Loucy (cell line): Measurements from ENCODE around the gene NCK1.

ENCODE experiments used
- H2AFZ ChIP-seq: fragments of 200-600 bp; sonication (generic); 2 replicates; pipeline ENCODE4 v1.6.0; 2016; ENCODE audit warnings: antibody characterized with exemption, mild to moderate bottlenecking, low read length, moderate library complexity
- H3F3A ChIP-seq: fragments of 200-600 bp; 2 replicates; pipeline ENCODE4 v1.6.0; 2016; ENCODE audit warnings: antibody characterized with exemption, low read depth, mild to moderate bottlenecking
- H3K27me3 ChIP-seq: fragments of 200-600 bp; sonication (generic); 2 replicates; pipeline ENCODE4 v1.6.1; 2014; ENCODE audit warnings: low read length, mild to moderate bottlenecking; ENCODE audit not compliant: insufficient read depth, poor library complexity, severe bottlenecking
- H3K36me3 ChIP-seq: fragments of 200-600 bp; sonication (generic); 2 replicates; pipeline ENCODE4 v1.6.1; 2016; ENCODE audit warnings: low read length; ENCODE audit not compliant: insufficient read depth
- H3K4me1 ChIP-seq: fragments of 200-600 bp; sonication (generic); 2 replicates; pipeline ENCODE4 v1.5.1; 2014; ENCODE audit warnings: low read length, mild to moderate bottlenecking; ENCODE audit not compliant: insufficient read depth, poor library complexity, severe bottlenecking
- H3K4me2 ChIP-seq: fragments of 200-600 bp; sonication (generic); 2 replicates; pipeline ENCODE4 v1.6.0; 2014; ENCODE audit warnings: antibody characterized with exemption, low read length, low read depth, mild to moderate bottlenecking; ENCODE audit not compliant: poor library complexity, severe bottlenecking
- H3K4me3 ChIP-seq: fragments of 200-600 bp; sonication (generic); 2 replicates; pipeline ENCODE4 v1.5.1; 2014; ENCODE audit warnings: low read length, mild to moderate bottlenecking, mixed read lengths; ENCODE audit not compliant: poor library complexity, severe bottlenecking
- H3K79me2 ChIP-seq: fragments of 200-600 bp; sonication (generic); 2 replicates; pipeline ENCODE4 v1.6.1; 2014; ENCODE audit warnings: low read length; ENCODE audit not compliant: insufficient read depth
- H3K9ac ChIP-seq: fragments of 200-600 bp; sonication (generic); 2 replicates; pipeline ENCODE4 v1.6.0; 2014; ENCODE audit warnings: mild to moderate bottlenecking, low read depth, low read length, moderate library complexity; ENCODE audit not compliant: poor library complexity, severe bottlenecking
- H3K9me2 ChIP-seq: fragments of 200-600 bp; sonication (generic); replicated peaks from 2 replicates; pipeline ENCODE4 v1.6.1; 2016; ENCODE audit warnings: low read depth, low read length, mixed read lengths
- H3K9me3 ChIP-seq: fragments of 200-600 bp; sonication (generic); 2 replicates; pipeline ENCODE4 v1.6.1; 2014; ENCODE audit warnings: mild to moderate bottlenecking, antibody characterized with exemption, low read length, low read depth; ENCODE audit not compliant: insufficient read depth
- H4K20me1 ChIP-seq: fragments of 200-600 bp; sonication (generic); 2 replicates; pipeline ENCODE4 v1.6.0; 2014; ENCODE audit warnings: antibody characterized with exemption, low read length, mild to moderate bottlenecking; ENCODE audit not compliant: insufficient read depth, poor library complexity, severe bottlenecking
- EZH2phosphoT487 ChIP-seq: fragments of 200-600 bp; IDR thresholded peaks from 2 replicates; pipeline ENCODE4 v1.6.1; 2018; ENCODE audit warnings: antibody characterized with exemption, mild to moderate bottlenecking, moderate library complexity, borderline replicate concordance
- TF ChIP-seq, protein P1 (sequence below): fragments of 200-600 bp; sonication (generic); conservative IDR thresholded peaks from 2 replicates; pipeline ENCODE4 v1.5.1; 2014; ENCODE audit warnings: mild to moderate bottlenecking, antibody characterized with exemption, low read length

The NCK1 gene

DNA sequence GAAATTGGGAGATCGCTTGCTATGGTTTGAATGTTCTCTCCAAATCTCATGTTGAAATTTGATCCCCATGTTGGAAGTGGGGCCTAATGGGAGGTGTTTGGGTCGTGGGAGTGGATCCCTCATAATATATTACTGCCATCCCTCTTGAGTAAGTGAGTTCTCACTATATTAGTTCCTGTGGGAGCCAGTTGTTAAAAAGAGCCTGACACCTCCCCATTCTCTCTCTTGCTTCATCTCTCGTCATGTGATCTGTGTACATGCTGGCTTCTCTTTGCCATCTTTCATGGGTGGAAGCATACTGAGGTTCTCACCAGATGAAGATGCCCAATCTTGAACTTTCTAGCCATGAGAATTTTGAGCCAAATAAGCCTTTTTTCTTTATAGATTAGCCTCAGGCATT lies 52.7 kb downstream of the NCK1 start:
- H3K9ac ChIP-seq = no peak overlapping the region
- H3K9me3 ChIP-seq = no peaks in the 10 kb centered on the region
- H2AFZ ChIP-seq = no peak overlapping the region
- H3K79me2 ChIP-seq = peaks cover 100% of the 10 kb centered on the region
- no peak overlapping the region for H3K4me3 ChIP-seq
- H3K9me2 ChIP-seq = no peaks in the 10 kb centered on the region
- H3K27me3 ChIP-seq = no peaks in the 10 kb centered on the region
- peaks cover 46% of the 10 kb centered on the region for H4K20me1 ChIP-seq
- peaks cover 88% of the 10 kb centered on the region for H3K4me1 ChIP-seq
- TF ChIP-seq EZH2phosphoT487 = no peak
- TF ChIP-seq, protein P1, sequence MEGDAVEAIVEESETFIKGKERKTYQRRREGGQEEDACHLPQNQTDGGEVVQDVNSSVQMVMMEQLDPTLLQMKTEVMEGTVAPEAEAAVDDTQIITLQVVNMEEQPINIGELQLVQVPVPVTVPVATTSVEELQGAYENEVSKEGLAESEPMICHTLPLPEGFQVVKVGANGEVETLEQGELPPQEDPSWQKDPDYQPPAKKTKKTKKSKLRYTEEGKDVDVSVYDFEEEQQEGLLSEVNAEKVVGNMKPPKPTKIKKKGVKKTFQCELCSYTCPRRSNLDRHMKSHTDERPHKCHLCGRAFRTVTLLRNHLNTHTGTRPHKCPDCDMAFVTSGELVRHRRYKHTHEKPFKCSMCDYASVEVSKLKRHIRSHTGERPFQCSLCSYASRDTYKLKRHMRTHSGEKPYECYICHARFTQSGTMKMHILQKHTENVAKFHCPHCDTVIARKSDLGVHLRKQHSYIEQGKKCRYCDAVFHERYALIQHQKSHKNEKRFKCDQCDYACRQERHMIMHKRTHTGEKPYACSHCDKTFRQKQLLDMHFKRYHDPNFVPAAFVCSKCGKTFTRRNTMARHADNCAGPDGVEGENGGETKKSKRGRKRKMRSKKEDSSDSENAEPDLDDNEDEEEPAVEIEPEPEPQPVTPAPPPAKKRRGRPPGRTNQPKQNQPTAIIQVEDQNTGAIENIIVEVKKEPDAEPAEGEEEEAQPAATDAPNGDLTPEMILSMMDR = no peak
- H3F3A ChIP-seq = no peaks in the 10 kb centered on the region
- no peaks in the 10 kb centered on the region; the same call in 1 of the 2 replicates for H3K36me3 ChIP-seq
- peak overlapping the region; percentile 7 for H3K4me2 ChIP-seq

DNA sequence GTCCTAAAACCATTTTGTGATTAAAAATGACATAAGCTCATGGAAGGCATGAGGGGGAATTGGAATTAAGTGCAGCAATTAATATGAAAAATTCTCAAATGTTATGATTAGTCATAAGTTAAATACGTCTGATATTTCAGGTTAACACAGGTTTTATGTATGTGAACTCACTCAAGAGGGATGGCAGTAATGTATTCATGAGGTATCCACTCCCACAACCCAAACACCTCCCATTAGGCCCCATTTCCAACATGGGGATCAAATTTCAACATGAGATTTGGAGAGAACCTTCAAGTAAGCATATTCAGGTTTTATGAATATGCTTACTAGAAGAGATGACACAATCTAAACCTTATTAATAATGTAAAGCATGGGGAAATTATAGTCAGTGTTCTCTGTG lies 54.2 kb downstream of the NCK1 start:
- Histone ChIP-seq H2AFZ (no peak overlapping the region), H4K20me1 (peaks cover 41% of the 10 kb centered on the region), H3K4me1 (peaks cover 89% of the 10 kb centered on the region), H3K4me3 (no peak overlapping the region), H3K79me2 (peaks cover 100% of the 10 kb centered on the region), H3K9me3 (no peaks in the 10 kb centered on the region), H3K36me3 (no peaks in the 10 kb centered on the region; the same call in 1 of the 2 replicates), H3F3A (peaks cover 5% of the 10 kb centered on the region; the same call in 1 of the 2 replicates), H3K27me3 (no peaks in the 10 kb centered on the region), H3K4me2 (peak overlapping the region; percentile 18), H3K9me2 (no peaks in the 10 kb centered on the region), H3K9ac (no peak overlapping the region)
- TF ChIP-seq, protein P1 = no peak
- TF ChIP-seq EZH2phosphoT487 = no peak

DNA sequence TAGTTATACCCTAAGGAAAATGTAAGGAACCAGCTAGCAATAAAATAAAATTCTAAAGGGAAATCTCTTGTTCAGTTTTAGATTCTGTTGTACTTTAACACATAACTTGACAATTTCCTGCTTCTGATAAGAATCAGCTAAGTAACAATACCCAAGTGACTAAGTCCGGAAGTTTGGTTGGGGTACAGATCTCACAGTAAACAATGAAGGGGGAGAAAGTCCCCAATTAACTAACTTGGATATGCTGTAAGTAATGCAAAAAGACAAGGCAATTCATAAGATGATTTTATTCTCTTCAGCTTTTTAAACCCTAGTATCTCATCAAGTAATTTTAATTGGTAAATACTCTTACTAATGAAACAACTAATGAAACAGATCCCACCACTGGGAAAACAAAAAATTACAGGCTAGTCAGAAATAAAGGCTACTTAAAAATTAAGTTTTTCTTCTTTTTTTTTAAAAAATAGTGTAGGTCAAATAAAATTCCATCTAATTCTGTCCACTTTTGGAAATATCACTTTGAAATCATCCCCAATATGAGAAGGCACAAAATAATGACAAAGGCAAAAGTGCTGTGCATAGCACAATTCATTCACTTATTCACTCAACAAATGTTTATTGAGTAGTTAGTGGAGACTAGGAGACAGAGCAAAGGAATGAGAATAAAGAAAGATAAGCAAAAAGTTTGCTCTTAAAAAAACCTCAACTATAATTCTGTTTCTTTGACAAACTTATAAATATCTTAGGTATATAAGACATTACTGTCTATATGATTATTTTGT lies 58.0 kb downstream of the NCK1 start:
- Histone ChIP-seq H4K20me1 (peaks cover 48% of the 10 kb centered on the region), H3K4me2 (peak overlapping the region; percentile 74), H3F3A (peaks cover 5% of the 10 kb centered on the region; the same call in 1 of the 2 replicates), H3K79me2 (peaks cover 93% of the 10 kb centered on the region), H3K4me3 (peak overlapping the region; percentile 61), H3K9me2 (no peaks in the 10 kb centered on the region), H2AFZ (no peak overlapping the region), H3K27me3 (no peaks in the 10 kb centered on the region), H3K9me3 (no peaks in the 10 kb centered on the region), H3K9ac (peak overlapping the region; percentile 45), H3K36me3 (no peaks in the 10 kb centered on the region; the same call in 1 of the 2 replicates), H3K4me1 (peaks cover 85% of the 10 kb centered on the region)
- TF ChIP-seq EZH2phosphoT487 = 0 out of 2 replicates have a peak, but pooled peaks have one; percentile 19
- TF ChIP-seq, protein P1 = no peak
